Muscle of arm (tissue), 14 donors: ENCODE measurements around the gene DDB1. TPM values are rescaled to one million over a fixed set of nuclear protein-coding genes. Genes with fewer than 3 reads are reported as not detected.

Source experiments
- DNase-seq: peaks from one replicate; pipeline ENCODE4 v3.0.0-alpha.2; 2013
- long read RNA-seq, 11 donors: transcript quantifications; one replicate each; lab custom pipeline, GENCODE V29; 2026
- polyA plus RNA-seq, 12 donors: library from polyadenylated mRNA; unstranded; fragments of 120-200 nt; gene quantifications; one replicate each; pipeline ENCODE4 v1.2.1, GENCODE V29; 2013; ENCODE audit not compliant: insufficient read length in 12 of 12

DDB1 gene
- 100 to 1,000 TPM; 158 to 355 (median 188) TPM for polyA plus RNA-seq
- long read RNA-seq, donor 1, full-length matches to known transcripts: 12 of 120 reads
- long read RNA-seq, donor 1, partial matches to known transcripts: 108 of 120 reads
- long read RNA-seq, donor 1, other reads (novel, unspliced or antisense): 0 of 120 reads
- long read RNA-seq, donor 2, full-length matches to known transcripts: 28 of 83 reads
- long read RNA-seq, donor 2, partial matches to known transcripts: 55 of 83 reads
- long read RNA-seq, donor 2, other reads (novel, unspliced or antisense): 0 of 83 reads
- long read RNA-seq, donor 3, full-length matches to known transcripts: 17 of 22 reads
- long read RNA-seq, donor 3, partial matches to known transcripts: 5 of 22 reads
- long read RNA-seq, donor 3, other reads (novel, unspliced or antisense): 0 of 22 reads
- long read RNA-seq, donor 4, full-length matches to known transcripts: 15 of 15 reads
- long read RNA-seq, donor 4, partial matches to known transcripts: 0 of 15 reads
- long read RNA-seq, donor 4, other reads (novel, unspliced or antisense): 0 of 15 reads
- long read RNA-seq, donor 5: 0 reads
- long read RNA-seq, donor 6, full-length matches to known transcripts: 15 of 34 reads
- long read RNA-seq, donor 6, partial matches to known transcripts: 19 of 34 reads
- long read RNA-seq, donor 6, other reads (novel, unspliced or antisense): 0 of 34 reads
- long read RNA-seq, donor 7, full-length matches to known transcripts: 16 of 29 reads
- long read RNA-seq, donor 7, partial matches to known transcripts: 13 of 29 reads
- long read RNA-seq, donor 7, other reads (novel, unspliced or antisense): 0 of 29 reads
- long read RNA-seq, donor 8, full-length matches to known transcripts: 38 of 147 reads
- long read RNA-seq, donor 8, partial matches to known transcripts: 109 of 147 reads
- long read RNA-seq, donor 8, other reads (novel, unspliced or antisense): 0 of 147 reads
- long read RNA-seq, donor 9, full-length matches to known transcripts: 12 of 44 reads
- long read RNA-seq, donor 9, partial matches to known transcripts: 32 of 44 reads
- long read RNA-seq, donor 9, other reads (novel, unspliced or antisense): 0 of 44 reads
- long read RNA-seq, donor 10, full-length matches to known transcripts: 26 of 54 reads
- long read RNA-seq, donor 10, partial matches to known transcripts: 28 of 54 reads
- long read RNA-seq, donor 10, other reads (novel, unspliced or antisense): 0 of 54 reads
- long read RNA-seq, donor 11, full-length matches to known transcripts: 27 of 65 reads
- long read RNA-seq, donor 11, partial matches to known transcripts: 38 of 65 reads
- long read RNA-seq, donor 11, other reads (novel, unspliced or antisense): 0 of 65 reads

GRCh38 chr11:61332797-61333549 lies at the start of gene DDB1, which contains the start of gene TKFC:
TSS of gene DDB1 (minus strand) at chr11:61333105. CDS start at chr11:61332968, 137 bp downstream.
TSS of gene TKFC (plus strand) at chr11:61333228. CDS start at chr11:61334729, 1,501 bp downstream.
- DNase-seq: peak; percentile 95

GRCh38 chr11:61380884-61381283 lies 48.0 kb upstream of the DDB1 start:
- no peak for DNase-seq

- DNase-seq: no peak
These were observed 45.9 kb upstream of the DDB1 start for GRCh38 chr11:61378713-61379313.

- DNase-seq: no peak
These were observed 44.7 kb upstream of the DDB1 start for GRCh38 chr11:61377461-61378160.

- DNase-seq: no peak
These were observed 42.8 kb upstream of the DDB1 start for GRCh38 chr11:61375761-61376108.

GRCh38 chr11:61372659-61373420 lies 39.9 kb upstream of the DDB1 start:
- DNase-seq: no peak

- DNase-seq: no peak
These were observed 37.6 kb upstream of the DDB1 start for GRCh38 chr11:61370349-61371005.

GRCh38 chr11:61369372-61370348 lies 36.8 kb upstream of the DDB1 start:
- DNase-seq: no peak

GRCh38 chr11:61368646-61369045 lies 35.7 kb upstream of the DDB1 start:
- no peak for DNase-seq

GRCh38 chr11:61367406-61367805 lies 34.5 kb upstream of the DDB1 start:
- no peak for DNase-seq

- no peak for DNase-seq
These were observed 31.2 kb upstream of the DDB1 start for GRCh38 chr11:61364012-61364675.

GRCh38 chr11:61362542-61362875 lies 29.6 kb upstream of the DDB1 start:
- no peak for DNase-seq

GRCh38 chr11:61361741-61362541 lies 29.0 kb upstream of the DDB1 start, which contains the start of the genes CYB561A3 and TMEM138:
TSS of gene CYB561A3 (minus strand) at chr11:61361882. CDS start at chr11:61356713, 5,169 bp downstream.
TSS of gene TMEM138 (plus strand) at chr11:61362374. CDS start at chr11:61364391, 2,017 bp downstream.
- peak; percentile 93 for DNase-seq

- peak; percentile 31 for DNase-seq
These were observed 28.4 kb upstream of the DDB1 start for GRCh38 chr11:61361237-61361740.

GRCh38 chr11:61359516-61359915 lies 26.6 kb upstream of the DDB1 start:
- no peak for DNase-seq
